ENCODE results near the gene PCGF3. TPM values are rescaled to one million over a fixed set of nuclear protein-coding genes. Genes with fewer than 3 reads are reported as not detected.

PCGF3 gene
- total RNA-seq, 2 experiments from 2014 or later = 51.5 to 52.1 TPM

GRCh38 chr4:680928-681645 is 24.5 kb upstream of the PCGF3 start:
- Mint-ChIP-seq H3K9me3 (no peaks in the 10 kb centered on the region), H3K36me3 (ENCODE audit: low read depth) (no peaks in the 10 kb centered on the region), H3K27me3 (no peaks in the 10 kb centered on the region), H3K27ac (no peak overlapping the region), H3K4me3 (peak overlapping the region; percentile 53), H3K4me1 (peaks cover 8% of the 10 kb centered on the region)
- DNase-seq = peak; percentile 67
- POLR2A ChIA-PET = interaction anchor here (0.6 to 1.5 kb wide), 3 partner anchors 17 to 208 kb away, joined by 3 to 5 read pairs (median 3); no protein-coding TSS in a partner anchor
- CTCF ChIA-PET = interaction anchor here (1.2 kb wide), 1 partner anchor 10 kb away, joined by 3 read pairs; no protein-coding TSS in a partner anchor

GRCh38 chr4:681736-682451 is 23.7 kb upstream of the PCGF3 start:
- POLR2A ChIA-PET = interaction anchor here (1.5 kb wide), 1 partner anchor 18 kb away, joined by 3 read pairs; no protein-coding TSS in a partner anchor
- H3K36me3 Mint-ChIP-seq (ENCODE audit: low read depth) = no peaks in the 10 kb centered on the region
- CTCF ChIA-PET = interaction anchor here (1.2 kb wide), 1 partner anchor 10 kb away, joined by 3 read pairs; no protein-coding TSS in a partner anchor
- peaks cover 8% of the 10 kb centered on the region for H3K4me1 Mint-ChIP-seq
- DNase-seq = no peak
- no peak overlapping the region for H3K27ac Mint-ChIP-seq
- H3K27me3 Mint-ChIP-seq = no peaks in the 10 kb centered on the region
- no peaks in the 10 kb centered on the region for H3K9me3 Mint-ChIP-seq
- no peak overlapping the region for H3K4me3 Mint-ChIP-seq

GRCh38 chr4:682490-683172 is 23.0 kb upstream of the PCGF3 start:
- DNase-seq = no peak
- ChIA-PET POLR2A (interaction anchor here (1.5 kb wide), 1 partner anchor 17 kb away, joined by 3 read pairs; no protein-coding TSS in a partner anchor), CTCF (no interaction called here)
- no peaks in the 10 kb centered on the region for H3K36me3 Mint-ChIP-seq (ENCODE audit: low read depth)
- no peak overlapping the region for H3K27ac Mint-ChIP-seq
- H3K4me1 Mint-ChIP-seq = peaks cover 8% of the 10 kb centered on the region
- no peak overlapping the region for H3K4me3 Mint-ChIP-seq
- H3K27me3 Mint-ChIP-seq = no peaks in the 10 kb centered on the region
- H3K9me3 Mint-ChIP-seq = no peaks in the 10 kb centered on the region

DNA sequence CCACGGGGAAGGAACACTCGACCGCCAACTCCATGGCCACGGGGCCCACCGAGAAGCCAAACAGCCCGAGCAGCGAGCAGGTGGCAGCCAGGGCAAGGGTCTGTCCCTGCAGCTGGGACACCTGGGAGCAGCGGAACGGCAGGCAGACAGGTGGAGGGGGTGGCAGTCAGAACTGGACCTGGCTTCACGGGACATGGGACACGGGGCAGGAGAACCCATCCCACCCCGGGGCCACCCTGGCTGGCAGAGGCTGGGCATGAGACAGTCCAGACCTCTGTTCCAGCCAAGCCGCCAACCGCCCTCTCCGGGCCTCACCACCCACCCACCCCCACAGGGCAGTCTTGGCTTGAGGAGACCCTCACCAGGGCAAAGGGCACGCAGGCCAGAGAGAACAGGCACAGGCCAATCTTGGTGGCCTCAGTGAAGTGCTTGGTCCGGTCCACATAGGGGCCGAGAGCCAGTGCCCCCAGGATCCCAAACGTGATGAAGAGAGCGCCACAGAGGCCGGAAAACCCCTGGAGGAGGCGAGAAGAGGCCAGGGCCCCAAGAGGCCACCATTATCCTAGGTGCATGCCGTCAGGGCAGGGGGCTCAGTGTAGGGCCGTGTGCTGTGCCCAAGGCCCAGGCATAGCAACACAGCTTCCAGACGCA is 22.3 kb upstream of the PCGF3 start:
- H3K4me3 Mint-ChIP-seq = no peak overlapping the region

GRCh38 chr4:683982-684622 is 21.5 kb upstream of the PCGF3 start:
- Mint-ChIP-seq H3K4me3 (no peak overlapping the region), H3K36me3 (ENCODE audit: low read depth) (no peaks in the 10 kb centered on the region), H3K9me3 (no peaks in the 10 kb centered on the region), H3K27me3 (peaks cover 3% of the 10 kb centered on the region), H3K4me1 (peaks cover 8% of the 10 kb centered on the region), H3K27ac (no peak overlapping the region)
- peak; percentile 44 for DNase-seq
- ChIA-PET POLR2A (interaction anchor here (0.7 to 1.4 kb wide), 3 partner anchors 10 to 15 kb away, joined by 3 to 6 read pairs (median 4); partner anchors contain the start of genes ATP5ME and MYL5), CTCF (interaction anchor here (0.7 to 1.3 kb wide), 3 partner anchors 9 to 13 kb away, joined by 4 to 5 read pairs (median 4); partner anchors contain the start of gene ATP5ME)

More for the DNA sequence above, 22.3 kb upstream of the PCGF3 start:
- Mint-ChIP-seq H3K9me3 (no peaks in the 10 kb centered on the region), H3K27ac (no peak overlapping the region), H3K4me1 (peaks cover 8% of the 10 kb centered on the region), H3K36me3 (ENCODE audit: low read depth) (no peaks in the 10 kb centered on the region), H3K27me3 (peaks cover 3% of the 10 kb centered on the region)
- ChIA-PET POLR2A (interaction anchor here (0.7 to 1.2 kb wide), 2 partner anchors 9 to 16 kb away, joined by 3 to 6 read pairs; partner anchors contain the start of genes ATP5ME and MYL5), CTCF (interaction anchor here (0.7 to 1.3 kb wide), 3 partner anchors 8 to 14 kb away, joined by 4 to 5 read pairs (median 4); partner anchors contain the start of gene ATP5ME)
- no peak for DNase-seq

DNA sequence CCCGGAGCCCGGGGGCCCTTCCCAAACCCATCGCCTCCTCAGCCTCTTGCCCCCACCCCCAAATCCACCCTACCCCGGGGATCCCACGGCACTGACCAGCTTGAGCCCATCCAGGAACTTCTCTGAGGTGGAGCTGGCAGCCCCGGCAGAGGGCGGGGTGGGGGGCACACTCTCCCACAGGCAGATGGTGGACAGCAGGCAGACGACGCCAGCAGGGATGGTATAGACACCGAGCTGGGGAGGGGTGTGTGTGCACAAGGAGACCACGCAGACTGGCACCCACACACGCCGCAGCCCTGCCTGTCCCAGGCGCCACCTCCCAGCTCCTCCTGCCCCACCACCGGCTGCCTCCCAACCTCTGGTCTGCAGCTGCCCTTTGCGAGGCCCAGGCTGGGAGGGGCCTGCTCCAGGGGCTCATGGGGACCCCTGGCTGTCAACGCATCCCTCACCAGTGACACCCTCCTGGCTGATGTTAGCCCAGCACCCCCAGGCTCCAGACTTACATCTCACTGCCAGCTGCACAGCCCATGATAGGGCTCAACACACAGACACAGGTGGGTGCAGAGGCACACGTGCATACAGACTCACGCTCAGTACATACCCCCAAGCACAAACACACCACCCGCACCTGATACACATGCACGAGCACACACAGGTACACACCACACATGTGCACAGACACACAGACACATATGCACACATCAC is 20.9 kb upstream of the PCGF3 start:
- CTCF ChIA-PET = interaction anchor here (1.1 kb wide), 1 partner anchor 11 kb away, joined by 4 read pairs; the partner anchor contains the start of gene ATP5ME
- Mint-ChIP-seq H3K4me3 (no peak overlapping the region), H3K27me3 (peaks cover 3% of the 10 kb centered on the region), H3K36me3 (ENCODE audit: low read depth) (no peaks in the 10 kb centered on the region), H3K4me1 (peaks cover 8% of the 10 kb centered on the region), H3K9me3 (no peaks in the 10 kb centered on the region), H3K27ac (no peak overlapping the region)
- DNase-seq = no peak
- POLR2A ChIA-PET = interaction anchor here (1.4 kb wide), 1 partner anchor 11 kb away, joined by 4 read pairs; the partner anchor contains the start of genes ATP5ME and MYL5

DNA sequence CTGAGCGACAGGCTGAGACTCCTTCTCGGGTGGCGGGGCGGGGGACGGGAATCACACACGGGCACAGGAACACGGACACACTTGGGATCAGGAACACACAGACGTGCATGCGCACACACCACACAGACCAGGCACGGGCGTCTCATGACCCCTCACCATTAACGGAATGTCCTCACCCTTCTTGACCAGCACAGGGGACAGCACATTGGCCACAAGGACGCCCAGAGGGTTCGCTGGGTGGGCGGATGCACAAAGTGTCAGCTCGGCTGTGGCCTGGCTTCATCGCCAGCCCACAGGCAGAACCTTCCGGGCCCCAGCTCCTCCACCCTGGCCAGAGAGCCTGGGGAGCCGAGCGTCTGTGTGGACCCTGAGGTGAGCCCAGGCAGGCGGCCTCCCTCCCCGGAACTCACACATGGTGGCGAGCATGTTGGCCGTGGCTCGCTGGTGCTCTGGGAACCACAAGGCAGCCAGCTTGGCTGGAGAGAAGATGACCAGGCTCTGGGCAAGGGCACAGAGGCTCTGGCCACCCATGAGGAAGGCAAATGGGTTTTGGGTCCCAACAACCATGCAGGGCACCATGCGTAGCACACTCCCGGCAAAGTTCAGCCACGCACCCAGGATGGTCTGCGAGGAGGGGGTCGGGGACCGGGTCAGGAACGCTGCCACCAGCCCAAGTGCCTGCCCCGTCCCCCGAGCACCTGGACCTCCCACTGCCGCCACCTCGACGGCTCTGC is 19.8 kb upstream of the PCGF3 start:
- no peaks in the 10 kb centered on the region for H3K9me3 Mint-ChIP-seq
- H3K4me1 Mint-ChIP-seq = peaks cover 1% of the 10 kb centered on the region
- peaks cover 9% of the 10 kb centered on the region for H3K27me3 Mint-ChIP-seq
- no peak overlapping the region for H3K27ac Mint-ChIP-seq
- no peak overlapping the region for H3K4me3 Mint-ChIP-seq
- POLR2A ChIA-PET = no interaction called here
- CTCF ChIA-PET = no interaction called here
- DNase-seq = no peak
- no peaks in the 10 kb centered on the region for H3K36me3 Mint-ChIP-seq (ENCODE audit: low read depth)

GRCh38 chr4:686413-687040 is 19.1 kb upstream of the PCGF3 start:
- H3K27me3 Mint-ChIP-seq = peaks cover 9% of the 10 kb centered on the region
- DNase-seq = no peak
- ChIA-PET CTCF (no interaction called here), POLR2A (no interaction called here)
- H3K27ac Mint-ChIP-seq = no peak overlapping the region
- H3K36me3 Mint-ChIP-seq (ENCODE audit: low read depth) = no peaks in the 10 kb centered on the region
- H3K9me3 Mint-ChIP-seq = no peaks in the 10 kb centered on the region
- no peaks in the 10 kb centered on the region for H3K4me1 Mint-ChIP-seq
- no peak overlapping the region for H3K4me3 Mint-ChIP-seq

DNA sequence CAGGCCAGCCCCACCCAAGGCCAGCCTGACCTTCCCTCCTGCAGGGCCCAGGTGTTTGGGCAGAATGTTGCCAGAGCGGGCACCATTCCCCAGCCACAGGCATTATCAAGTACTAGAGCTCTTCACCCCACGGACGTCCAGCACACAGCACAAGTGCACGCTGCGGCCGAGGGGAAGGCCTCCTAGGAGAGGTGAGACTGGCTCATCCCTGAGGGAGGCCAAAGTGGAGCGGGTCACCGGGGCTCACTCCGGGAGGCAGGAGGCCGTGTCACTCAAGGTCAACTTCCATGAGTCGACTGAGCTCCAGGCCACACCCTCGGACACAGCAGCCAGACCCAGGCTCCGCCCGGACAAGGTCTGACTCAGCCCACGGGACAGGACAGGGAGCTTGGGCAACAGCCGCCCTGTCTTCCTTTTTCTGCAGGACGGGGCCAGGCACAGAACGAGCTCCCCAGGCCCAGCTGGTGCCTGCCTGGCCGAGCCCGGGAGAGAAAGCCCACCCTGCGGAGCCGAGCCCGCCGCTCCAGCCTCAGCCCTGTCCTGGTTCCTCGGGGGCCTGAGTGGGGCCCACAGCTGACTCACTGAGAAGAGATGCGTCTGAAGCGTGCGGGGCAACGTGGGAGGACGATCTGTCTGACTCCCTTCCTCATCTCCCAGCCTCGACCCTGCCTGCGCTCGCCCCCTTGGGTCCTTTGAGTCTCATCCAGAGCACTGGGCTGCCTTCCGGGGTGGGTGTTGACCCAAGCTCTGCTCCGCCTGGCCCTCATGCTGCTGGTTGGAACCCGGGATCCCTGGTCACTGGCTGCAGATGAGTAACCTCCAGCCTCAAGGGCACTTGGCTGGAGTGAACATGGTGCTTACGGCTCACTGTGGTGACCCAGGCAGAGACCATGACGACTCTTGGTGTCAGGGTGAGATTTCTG is 18.3 kb upstream of the PCGF3 start:
- ChIA-PET CTCF (no interaction called here), POLR2A (interaction anchor here (1.5 kb wide), 1 partner anchor 13 kb away, joined by 3 read pairs; no protein-coding TSS in a partner anchor)
- no peak for DNase-seq
- Mint-ChIP-seq H3K36me3 (ENCODE audit: low read depth) (no peaks in the 10 kb centered on the region), H3K27ac (no peak overlapping the region), H3K4me1 (no peaks in the 10 kb centered on the region), H3K9me3 (no peaks in the 10 kb centered on the region), H3K4me3 (no peak overlapping the region), H3K27me3 (peaks cover 9% of the 10 kb centered on the region)
